HG03432 (cell line): ENCODE measurements around the gene GATC.
"Not testable (repeated sequence)": the region's sequence is repeated elsewhere in the genome, so short reads cannot be mapped to it uniquely, and the experiment has no call there.

ENCODE experiments used
- ATAC-seq: cut with Tn5 transposase; IDR thresholded peaks from one replicate; pipeline ENCODE4 v1.9.1; 2021; ENCODE audit warnings: mild to moderate bottlenecking, moderate library complexity; ENCODE audit not compliant: unreplicated experiment

GATC gene

GRCh38 chr12:120468821-120469449 is 22.7 kb downstream of the GATC start:
- peak; percentile 38 for ATAC-seq

GRCh38 chr12:120469450-120470149 is 23.4 kb downstream of the GATC start, which contains the start of gene SRSF9:
SRSF9 (minus strand) TSS chr12:120469748; CDS start chr12:120469609, 139 bp downstream.
- ATAC-seq, result peak; percentile 92

GRCh38 chr12:120470150-120470784 is 24.0 kb downstream of the GATC start:
- no peak for ATAC-seq

GRCh38 chr12:120472521-120472920 is 26.3 kb downstream of the GATC start:
- no peak for ATAC-seq

GRCh38 chr12:120473807-120474615 is 27.8 kb downstream of the GATC start:
- ATAC-seq, result no peak

- ATAC-seq, result no peak
Observed at GRCh38 chr12:120474616-120474960, 28.3 kb downstream of the GATC start.

- ATAC-seq, result no peak
Observed at GRCh38 chr12:120475643-120476042, 29.4 kb downstream of the GATC start.

- no peak for ATAC-seq
Observed at GRCh38 chr12:120479458-120479857, 33.2 kb downstream of the GATC start.

GRCh38 chr12:120480211-120480610 is 34.0 kb downstream of the GATC start:
- no peak for ATAC-seq

- no peak for ATAC-seq
Observed at GRCh38 chr12:120481022-120481767, 35.0 kb downstream of the GATC start.

- no peak for ATAC-seq
Observed at GRCh38 chr12:120483621-120484020, 37.4 kb downstream of the GATC start.

- ATAC-seq, result no peak
Observed at GRCh38 chr12:120485961-120486881, 40.0 kb downstream of the GATC start.

- ATAC-seq, result not testable (repeated sequence)
Observed at GRCh38 chr12:120487552-120487951, 41.3 kb downstream of the GATC start.

- no peak for ATAC-seq
Observed at GRCh38 chr12:120488057-120488640, 41.9 kb downstream of the GATC start.

GRCh38 chr12:120489018-120489417 is 42.8 kb downstream of the GATC start:
- no peak for ATAC-seq

- no peak for ATAC-seq
Observed at GRCh38 chr12:120490325-120490724, 44.1 kb downstream of the GATC start.

GRCh38 chr12:120490833-120491512 is 44.7 kb downstream of the GATC start:
- ATAC-seq, result no peak

- no peak for ATAC-seq
Observed at GRCh38 chr12:120495186-120495730, 49.0 kb downstream of the GATC start.
